ENCODE results near the gene PIH1D1. TPM values are rescaled to one million over a fixed set of nuclear protein-coding genes. Genes with fewer than 3 reads are reported as not detected.

PIH1D1 gene
- total and polyA plus RNA-seq, 2 experiments from 2014 or later, result 103 to 164 TPM

- H3K27me3 ChIP-seq (ENCODE audit: insufficient read depth), result no peaks in the 10 kb centered on the region
- no peak overlapping the region for H3K4me3 Mint-ChIP-seq
- H3K27ac Mint-ChIP-seq, result no peak overlapping the region
Measured at GRCh38 chr19:49409441-49410029, 42.1 kb downstream of the PIH1D1 start.

DNA sequence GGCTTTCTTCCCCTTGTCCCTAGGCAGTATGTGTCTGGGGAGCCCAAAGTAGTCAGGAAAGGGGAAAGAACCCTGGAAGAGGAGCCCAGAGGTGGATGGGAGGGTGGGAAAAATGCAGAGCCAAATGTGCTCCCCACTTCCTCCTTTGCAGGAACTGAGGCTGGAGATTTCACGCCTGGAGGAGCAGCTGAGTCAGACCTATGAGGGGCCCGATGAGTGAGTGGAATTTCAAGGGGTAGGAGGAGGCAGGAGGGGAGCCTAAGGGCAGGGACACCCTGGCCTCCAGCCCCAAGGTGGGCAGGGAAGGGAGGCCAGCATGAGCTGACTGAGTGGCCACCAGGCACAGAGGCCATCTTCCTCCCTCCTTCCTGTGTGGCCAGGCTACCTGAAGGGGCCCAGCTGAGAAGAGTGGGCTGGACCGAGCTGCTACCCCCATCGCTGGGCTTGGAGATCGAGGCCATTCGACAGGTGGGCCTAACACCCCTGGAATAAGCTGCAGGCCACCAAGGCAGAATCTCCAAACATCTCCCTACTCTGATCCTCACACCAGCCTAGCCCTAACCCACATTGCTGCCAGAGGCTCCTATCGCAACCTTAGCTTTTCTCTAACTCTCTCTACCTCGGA is 42.7 kb downstream of the PIH1D1 start:
- Histone ChIP-seq H3F3A (replicated peaks; ENCODE audit: low read depth) (no peaks in the 10 kb centered on the region), H3K79me2 (replicated peaks; ENCODE audit: insufficient read depth) (no peaks in the 10 kb centered on the region), H4K20me1 (replicated peaks; ENCODE audit: insufficient read depth) (no peaks in the 10 kb centered on the region), H2AFZ (no peak overlapping the region), H3K4me3 (no peak overlapping the region), H3K9me2 (ENCODE audit: insufficient read depth) (no peaks in the 10 kb centered on the region), H3K4me1 (ENCODE audit: insufficient read depth) (peaks cover 10% of the 10 kb centered on the region), H3K36me3 (ENCODE audit: insufficient read depth) (no peaks in the 10 kb centered on the region), H3K27ac (ENCODE audit: low read depth) (no peak overlapping the region), H3K4me2 (no peak overlapping the region), H3K27me3 (ENCODE audit: insufficient read depth) (no peaks in the 10 kb centered on the region)
- Mint-ChIP-seq H3K27ac (peak overlapping the region; percentile 27; the same call in 1 of the 2 replicates), H3K27me3 (ENCODE audit: insufficient read depth, low read depth, poor library complexity) (peaks cover 19% of the 10 kb centered on the region), H3K4me1 (peaks cover 13% of the 10 kb centered on the region), H3K9me3 (no peaks in the 10 kb centered on the region; the same call in 2 of the 3 replicates), H3K4me3 (no peak overlapping the region), H3K36me3 (ENCODE audit: low read depth) (no peaks in the 10 kb centered on the region)
- no peak for DNase-seq (ENCODE audit: low spot score)
- TF ChIP-seq, protein P1, sequence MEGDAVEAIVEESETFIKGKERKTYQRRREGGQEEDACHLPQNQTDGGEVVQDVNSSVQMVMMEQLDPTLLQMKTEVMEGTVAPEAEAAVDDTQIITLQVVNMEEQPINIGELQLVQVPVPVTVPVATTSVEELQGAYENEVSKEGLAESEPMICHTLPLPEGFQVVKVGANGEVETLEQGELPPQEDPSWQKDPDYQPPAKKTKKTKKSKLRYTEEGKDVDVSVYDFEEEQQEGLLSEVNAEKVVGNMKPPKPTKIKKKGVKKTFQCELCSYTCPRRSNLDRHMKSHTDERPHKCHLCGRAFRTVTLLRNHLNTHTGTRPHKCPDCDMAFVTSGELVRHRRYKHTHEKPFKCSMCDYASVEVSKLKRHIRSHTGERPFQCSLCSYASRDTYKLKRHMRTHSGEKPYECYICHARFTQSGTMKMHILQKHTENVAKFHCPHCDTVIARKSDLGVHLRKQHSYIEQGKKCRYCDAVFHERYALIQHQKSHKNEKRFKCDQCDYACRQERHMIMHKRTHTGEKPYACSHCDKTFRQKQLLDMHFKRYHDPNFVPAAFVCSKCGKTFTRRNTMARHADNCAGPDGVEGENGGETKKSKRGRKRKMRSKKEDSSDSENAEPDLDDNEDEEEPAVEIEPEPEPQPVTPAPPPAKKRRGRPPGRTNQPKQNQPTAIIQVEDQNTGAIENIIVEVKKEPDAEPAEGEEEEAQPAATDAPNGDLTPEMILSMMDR (conservative IDR thresholded peaks at IDR 0.05; ENCODE audit: low read depth in 2 of 2), result no peak
- TF ChIP-seq POLR2AphosphoS5 (IDR thresholded peaks at IDR 0.05; ENCODE audit: low read depth), result no peak
- ATAC-seq, result no peak

More at GRCh38 chr19:49409441-49410029, 42.1 kb downstream of the PIH1D1 start:
- Mint-ChIP-seq H3K9me3 (no peaks in the 10 kb centered on the region; the same call in 2 of the 3 replicates), H3K36me3 (ENCODE audit: low read depth) (no peaks in the 10 kb centered on the region), H3K4me1 (peaks cover 7% of the 10 kb centered on the region), H3K27me3 (ENCODE audit: insufficient read depth, low read depth, poor library complexity) (peaks cover 13% of the 10 kb centered on the region)
- no peak overlapping the region for H3K4me2 ChIP-seq
- peaks cover 3% of the 10 kb centered on the region for H3K4me1 ChIP-seq (ENCODE audit: insufficient read depth)
- no peaks in the 10 kb centered on the region for H3K79me2 ChIP-seq (replicated peaks; ENCODE audit: insufficient read depth)
- no peaks in the 10 kb centered on the region for H3K36me3 ChIP-seq (ENCODE audit: insufficient read depth)
- no peak for TF ChIP-seq ZNF114 (CRISPR knock-in tag; IDR thresholded peaks at IDR 0.05)
- no peak for TF ChIP-seq ZNF331 (CRISPR knock-in tag; IDR thresholded peaks at IDR 0.05; ENCODE audit: low read depth)
- no peak for TF ChIP-seq EZH2 (IDR thresholded peaks at IDR 0.05; ENCODE audit: low read depth, unreplicated experiment)
- H3K4me3 ChIP-seq, result no peak overlapping the region
- H2AFZ ChIP-seq, result no peak overlapping the region
- ATAC-seq (no peak), DNase-seq (ENCODE audit: low spot score) (no peak)
- no peak overlapping the region for H3K27ac ChIP-seq (ENCODE audit: low read depth)
- no peaks in the 10 kb centered on the region for H3K9me2 ChIP-seq (ENCODE audit: insufficient read depth)
- H4K20me1 ChIP-seq (replicated peaks; ENCODE audit: insufficient read depth), result no peaks in the 10 kb centered on the region
- no peaks in the 10 kb centered on the region for H3F3A ChIP-seq (replicated peaks; ENCODE audit: low read depth)

DNA sequence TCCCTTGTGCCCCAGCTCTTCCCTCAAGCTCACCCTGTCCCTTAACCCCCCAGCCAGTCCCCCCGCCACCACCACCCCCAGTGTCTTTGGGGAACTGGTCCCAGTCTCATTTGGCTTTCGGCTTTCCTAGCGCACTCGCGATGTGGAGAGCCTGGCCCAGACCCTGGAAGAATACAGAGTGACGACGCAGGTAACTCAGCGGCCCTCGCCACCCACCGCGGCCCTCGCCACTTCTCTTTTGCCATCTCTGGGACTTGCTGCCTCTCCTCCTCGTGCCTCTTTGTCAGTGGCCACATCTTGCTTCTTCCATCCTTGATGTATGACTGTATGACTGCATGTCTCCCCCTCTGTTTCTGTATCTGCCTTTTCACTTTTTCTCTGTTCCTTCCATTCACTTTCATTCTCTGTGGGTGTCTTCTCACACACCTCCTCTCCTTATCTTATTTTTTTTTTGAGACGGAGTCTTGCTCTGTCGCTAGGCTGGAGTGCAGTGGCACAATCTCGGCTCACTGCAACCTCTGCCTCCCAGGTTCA is 44.1 kb downstream of the PIH1D1 start:
- Histone ChIP-seq H3K36me3 (ENCODE audit: insufficient read depth) (no peaks in the 10 kb centered on the region), H3K27ac (ENCODE audit: low read depth) (no peak overlapping the region), H3F3A (replicated peaks; ENCODE audit: low read depth) (peaks cover 8% of the 10 kb centered on the region; the same call in 1 of the 2 replicates), H3K4me2 (no peak overlapping the region), H3K4me1 (ENCODE audit: insufficient read depth) (peaks cover 20% of the 10 kb centered on the region), H2AFZ (no peak overlapping the region), H4K20me1 (replicated peaks; ENCODE audit: insufficient read depth) (no peaks in the 10 kb centered on the region), H3K9me2 (ENCODE audit: insufficient read depth) (no peaks in the 10 kb centered on the region), H3K27me3 (ENCODE audit: insufficient read depth) (no peaks in the 10 kb centered on the region), H3K4me3 (no peak overlapping the region), H3K79me2 (replicated peaks; ENCODE audit: insufficient read depth) (no peaks in the 10 kb centered on the region)
- ATAC-seq (no peak), DNase-seq (ENCODE audit: low spot score) (no peak)
- H3K36me3 Mint-ChIP-seq (ENCODE audit: low read depth), result no peaks in the 10 kb centered on the region
- peaks cover 22% of the 10 kb centered on the region for H3K4me1 Mint-ChIP-seq
- H3K9me3 Mint-ChIP-seq, result no peaks in the 10 kb centered on the region; the same call in 2 of the 3 replicates
- no peak overlapping the region; the same call in 2 of the 3 replicates for H3K4me3 Mint-ChIP-seq
- peaks cover 22% of the 10 kb centered on the region for H3K27me3 Mint-ChIP-seq (ENCODE audit: insufficient read depth, low read depth, poor library complexity)
- H3K27ac Mint-ChIP-seq, result no peak overlapping the region
- TF ChIP-seq, protein P2, sequence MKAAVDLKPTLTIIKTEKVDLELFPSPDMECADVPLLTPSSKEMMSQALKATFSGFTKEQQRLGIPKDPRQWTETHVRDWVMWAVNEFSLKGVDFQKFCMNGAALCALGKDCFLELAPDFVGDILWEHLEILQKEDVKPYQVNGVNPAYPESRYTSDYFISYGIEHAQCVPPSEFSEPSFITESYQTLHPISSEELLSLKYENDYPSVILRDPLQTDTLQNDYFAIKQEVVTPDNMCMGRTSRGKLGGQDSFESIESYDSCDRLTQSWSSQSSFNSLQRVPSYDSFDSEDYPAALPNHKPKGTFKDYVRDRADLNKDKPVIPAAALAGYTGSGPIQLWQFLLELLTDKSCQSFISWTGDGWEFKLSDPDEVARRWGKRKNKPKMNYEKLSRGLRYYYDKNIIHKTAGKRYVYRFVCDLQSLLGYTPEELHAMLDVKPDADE (IDR thresholded peaks at IDR 0.05), result no peak
- TF ChIP-seq POLR2AphosphoS5 (IDR thresholded peaks at IDR 0.05; ENCODE audit: low read depth) (no peak), CREB1 (CRISPR knock-in tag; IDR thresholded peaks at IDR 0.05; ENCODE audit: low read depth) (no peak), ZNF331 (CRISPR knock-in tag; IDR thresholded peaks at IDR 0.05; ENCODE audit: low read depth) (no peak), EZH2phosphoT487 (IDR thresholded peaks at IDR 0.05; ENCODE audit: unreplicated experiment) (no peak), STAT1 (IDR thresholded peaks at IDR 0.05; ENCODE audit: unreplicated experiment) (no peak), JUNB (IDR thresholded peaks at IDR 0.05; ENCODE audit: unreplicated experiment) (no peak), ZNF114 (CRISPR knock-in tag; IDR thresholded peaks at IDR 0.05) (no peak)
- TF ChIP-seq, protein P1 (conservative IDR thresholded peaks at IDR 0.05; ENCODE audit: low read depth in 2 of 2), result no peak

Measured in GM23338 (cell line).